Dermis lymphatic vessel endothelial cell (primary cell): ENCODE results near the gene ITPR1. TPM values are rescaled to one million over a fixed set of nuclear protein-coding genes. Genes with fewer than 3 reads are reported as not detected.

Experiments
- total RNA-seq: library from RNA; depleted of rRNA; stranded (reverse); fragments of >200 nt; gene quantifications from 2 replicates; pipeline ENCODE4 v1.2.1, GENCODE V29; 2014

The ITPR1 gene
- total RNA-seq, result 27.9 and 29.4 TPM in 2 replicates

DNA sequence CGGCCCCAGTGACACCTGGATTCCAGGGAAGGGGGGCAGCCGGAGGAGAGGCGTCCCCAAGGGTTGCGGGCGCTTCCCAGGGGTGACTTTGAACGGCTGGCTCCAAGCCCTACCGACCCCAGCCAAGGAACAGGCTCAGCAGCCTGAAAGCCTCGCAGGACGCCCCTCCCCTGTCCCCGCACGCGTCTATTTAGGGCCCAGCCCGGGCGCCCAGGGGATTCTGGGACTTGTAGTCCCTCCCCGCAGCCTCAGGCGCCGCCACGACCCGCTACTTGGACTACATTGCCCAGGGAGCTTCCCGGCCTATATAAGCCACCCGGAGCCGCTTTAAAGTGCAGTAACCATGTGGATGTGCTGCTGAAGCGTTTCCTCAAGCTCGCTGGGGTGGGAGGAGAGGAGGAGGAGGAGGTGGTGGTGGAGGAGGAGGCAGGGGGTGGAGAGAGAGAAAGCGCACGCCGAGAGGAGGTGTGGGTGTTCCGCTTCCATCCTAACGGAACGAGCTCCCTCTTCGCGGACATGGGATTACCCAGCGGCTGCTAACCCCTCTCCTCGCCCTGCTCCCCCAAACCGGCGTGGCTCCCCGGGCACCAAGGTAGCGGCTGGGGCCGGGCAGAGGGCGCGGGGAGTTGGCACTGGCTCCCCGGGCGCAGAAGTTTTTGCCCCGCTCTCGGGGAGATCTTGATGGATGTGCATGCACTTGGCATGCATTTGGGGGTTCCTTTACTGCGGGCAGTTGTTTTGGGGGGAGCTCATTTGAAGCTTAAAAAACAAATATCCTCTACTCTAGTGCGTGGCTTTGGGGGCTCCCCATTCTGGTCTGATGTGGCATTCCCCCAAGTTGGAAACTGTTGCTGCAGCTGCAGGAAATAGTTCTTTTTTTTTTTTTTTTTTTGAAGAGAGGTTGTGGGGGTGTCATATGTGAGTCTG lies at the start of gene ITPR1:
Gene ITPR1, plus strand, starts transcription at position 335 of the 927 bp plus-strand sequence. CDS start 23,144 bp downstream, outside the sequence.

DNA sequence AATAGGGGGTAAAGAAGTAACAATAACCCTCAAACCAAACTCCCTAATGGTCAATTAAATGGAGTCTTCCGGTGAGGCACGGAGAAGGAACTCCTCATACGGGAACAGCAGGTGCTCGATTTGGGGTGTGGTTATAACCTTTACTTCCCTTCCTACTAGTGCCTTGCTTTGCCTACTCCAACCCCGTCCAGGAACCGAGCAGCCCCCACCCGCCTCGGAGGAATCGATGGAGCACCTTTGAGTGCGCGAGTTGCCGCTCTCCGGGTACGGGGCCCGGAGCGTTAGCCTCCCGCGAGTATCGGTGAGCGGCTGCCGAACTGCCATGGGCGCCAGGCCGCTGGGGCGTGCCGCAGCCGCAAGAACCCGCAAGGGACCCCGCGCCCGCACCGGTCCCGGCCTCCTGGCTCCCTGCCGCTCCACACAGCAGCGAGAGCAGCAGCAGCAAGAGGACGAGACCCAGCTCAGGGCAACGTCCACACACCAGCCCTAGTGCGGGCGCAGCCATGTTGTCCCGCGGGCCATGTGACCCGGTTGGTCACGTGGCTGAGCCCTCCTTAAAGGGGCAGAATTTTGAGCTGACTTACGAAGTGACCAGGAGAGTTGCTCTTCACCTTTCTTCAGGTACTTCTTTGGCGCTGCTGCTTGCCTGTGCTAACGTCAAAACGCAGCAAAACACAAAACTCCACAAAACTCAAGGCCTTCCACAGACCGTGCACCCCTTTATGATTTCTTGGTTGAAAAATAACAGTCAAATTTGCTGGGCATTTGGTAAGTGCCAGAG lies 26.2 kb upstream of the ITPR1 start, which contains the start of gene SUMF1:
Gene SUMF1, minus strand, starts transcription at position 529 of the 781 bp plus-strand sequence. Its CDS starts 24 bp downstream, at position 505.

Other genes starting within 250 kb of the ITPR1 start
- gene SETMAR, start 190.0 kb upstream of the ITPR1 start, total RNA-seq, result 7.2 and 12.9 TPM in 2 replicates
- gene SUMF1, start 26.1 kb upstream of the ITPR1 start, total RNA-seq, result 50.3 and 66.0 TPM in 2 replicates